ENCODE data around the gene MORN5.

The MORN5 gene

GRCh38 chr9:122205176-122205575, 45.5 kb downstream of the MORN5 start:
- no peak for DNase-seq
- in situ Hi-C loops (cut with HindIII; ENCODE audit: low pct_ligation_motif_present, low pct_unique_long_range_greater_than_20kb, low sequenced_read_pairs): no loop called here

GRCh38 chr9:122206118-122207046, 46.7 kb downstream of the MORN5 start:
- DNase-seq: no peak
- in situ Hi-C loops (cut with HindIII; ENCODE audit: low pct_ligation_motif_present, low pct_unique_long_range_greater_than_20kb, low sequenced_read_pairs): no loop called here

GRCh38 chr9:122207096-122207495, 47.4 kb downstream of the MORN5 start:
- no peak for DNase-seq
- in situ Hi-C loops (cut with HindIII; ENCODE audit: low pct_ligation_motif_present, low pct_unique_long_range_greater_than_20kb, low sequenced_read_pairs): no loop called here

GRCh38 chr9:122209451-122209850, 49.7 kb downstream of the MORN5 start:
- DNase-seq: no peak
- in situ Hi-C loops (cut with HindIII; ENCODE audit: low pct_ligation_motif_present, low pct_unique_long_range_greater_than_20kb, low sequenced_read_pairs): no loop called here

GRCh38 chr9:122212473-122213004, 52.8 kb downstream of the MORN5 start:
- in situ Hi-C loops (cut with HindIII; ENCODE audit: low pct_ligation_motif_present, low pct_unique_long_range_greater_than_20kb, low sequenced_read_pairs): no loop called here
- no peak for DNase-seq

- DNase-seq: no peak
- in situ Hi-C loops (cut with HindIII; ENCODE audit: low pct_ligation_motif_present, low pct_unique_long_range_greater_than_20kb, low sequenced_read_pairs): no loop called here
Observed at GRCh38 chr9:122213102-122213588, 53.4 kb downstream of the MORN5 start.

GRCh38 chr9:122213589-122214413, 54.1 kb downstream of the MORN5 start:
- in situ Hi-C loops (cut with HindIII; ENCODE audit: low pct_ligation_motif_present, low pct_unique_long_range_greater_than_20kb, low sequenced_read_pairs): no loop called here
- DNase-seq: peak; percentile 53

- in situ Hi-C loops (cut with HindIII; ENCODE audit: low pct_ligation_motif_present, low pct_unique_long_range_greater_than_20kb, low sequenced_read_pairs): no loop called here
- DNase-seq: no peak
Observed at GRCh38 chr9:122214507-122214906, 54.8 kb downstream of the MORN5 start.

GRCh38 chr9:122215663-122216062, 56.0 kb downstream of the MORN5 start:
- in situ Hi-C loops (cut with HindIII; ENCODE audit: low pct_ligation_motif_present, low pct_unique_long_range_greater_than_20kb, low sequenced_read_pairs): no loop called here
- DNase-seq: no peak

- in situ Hi-C loops (cut with HindIII; ENCODE audit: low pct_ligation_motif_present, low pct_unique_long_range_greater_than_20kb, low sequenced_read_pairs): no loop called here
- DNase-seq: no peak
Observed at GRCh38 chr9:122216138-122216797, 56.6 kb downstream of the MORN5 start.

- in situ Hi-C loops (cut with HindIII; ENCODE audit: low pct_ligation_motif_present, low pct_unique_long_range_greater_than_20kb, low sequenced_read_pairs): no loop called here
- no peak for DNase-seq
Observed at GRCh38 chr9:122216798-122217418, 57.2 kb downstream of the MORN5 start.

- DNase-seq: no peak
- in situ Hi-C loops (cut with HindIII; ENCODE audit: low pct_ligation_motif_present, low pct_unique_long_range_greater_than_20kb, low sequenced_read_pairs): no loop called here
Observed at GRCh38 chr9:122217640-122218039, 57.9 kb downstream of the MORN5 start.

- in situ Hi-C loops (cut with HindIII; ENCODE audit: low pct_ligation_motif_present, low pct_unique_long_range_greater_than_20kb, low sequenced_read_pairs): no loop called here
- DNase-seq: no peak
Observed at GRCh38 chr9:122218071-122218934, 58.6 kb downstream of the MORN5 start.

GRCh38 chr9:122218935-122219855, 59.5 kb downstream of the MORN5 start:
- in situ Hi-C loops (cut with HindIII; ENCODE audit: low pct_ligation_motif_present, low pct_unique_long_range_greater_than_20kb, low sequenced_read_pairs): no loop called here

GRCh38 chr9:122219856-122220672, 60.4 kb downstream of the MORN5 start:
- in situ Hi-C loops (cut with HindIII; ENCODE audit: low pct_ligation_motif_present, low pct_unique_long_range_greater_than_20kb, low sequenced_read_pairs): no loop called here
- peak; percentile 24 for DNase-seq

More at GRCh38 chr9:122218935-122219855, 59.5 kb downstream of the MORN5 start:
- DNase-seq: peak; percentile 11

Measured in ACHN (cell line).